Activated naive CD4-positive, alpha-beta T cell treated with anti-CD3 and anti-CD28 coated beads, Interleukin-2, amount 50 U/mL, for 72 hours (primary cell): ENCODE results near the gene NUP37. TPM values are rescaled to one million over a fixed set of nuclear protein-coding genes. Genes with fewer than 3 reads are reported as not detected.

Experiments used
- ATAC-seq, 2 donors: fragments of 150-1000 bp; cut with Tn5 transposase; 2 replicates each; pipeline ENCODE4 v1.10.0; 2021; ENCODE audit warnings: mild to moderate bottlenecking in 2 of 2, moderate library complexity in 2 of 2
- DNase-seq, 2 donors: peaks; one replicate each; pipeline ENCODE4 v3.0.0; 2021 to 2022; ENCODE audit warnings: low spot score in 2 of 2
- H3K27ac Mint-ChIP-seq, 2 donors: one replicate each; pipeline ENCODE4 v1.8.0; 2022; ENCODE audit warnings: mild to moderate bottlenecking in 2 of 2, mixed read lengths in 2 of 2
- H3K36me3 Mint-ChIP-seq, 2 donors: one replicate each; pipeline ENCODE4 v1.8.0; 2022; ENCODE audit warnings: mixed read lengths in 2 of 2
- H3K9me3 Mint-ChIP-seq, 2 donors: one replicate each; pipeline ENCODE4 v1.8.0; 2022; ENCODE audit warnings: mixed read lengths in 2 of 2
- total RNA-seq, 2 donors: library from RNA; stranded (reverse); gene quantifications; one replicate each; pipeline ENCODE4 v1.2.3, GENCODE V29; 2022

Gene NUP37
- total RNA-seq, 2 donors from 2014 or later = 95.8 to 101 TPM

DNA sequence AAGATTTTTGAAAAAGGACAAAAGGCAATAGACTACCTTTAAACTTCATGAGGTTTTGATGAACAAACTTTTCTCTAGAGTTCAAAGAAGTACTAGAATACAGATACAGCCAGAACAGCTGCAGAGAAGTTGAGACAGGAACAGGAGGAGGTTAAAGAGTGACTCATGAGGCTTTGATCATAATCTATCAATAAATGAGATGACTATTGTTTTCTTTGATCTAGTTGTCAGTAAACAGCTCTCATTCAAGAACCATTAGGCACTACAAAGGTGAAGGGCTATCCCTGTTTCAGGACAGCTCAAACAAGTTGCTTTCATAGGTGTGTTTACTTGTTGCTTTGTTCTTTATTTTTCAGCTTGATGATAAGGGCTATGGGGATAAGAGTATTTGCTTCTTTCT lies 60.6 kb downstream of the NUP37 start:
- H3K36me3 Mint-ChIP-seq = peaks cover 37 to 40% of the 10 kb centered on the region in 2 donors
- peaks cover 0 to 4% of the 10 kb centered on the region in 2 donors for H3K9me3 Mint-ChIP-seq
- H3K27ac Mint-ChIP-seq = no peak overlapping the region
- peak; percentile 18 to 81 for ATAC-seq
- no peak for DNase-seq

- no peaks in the 10 kb centered on the region for H3K9me3 Mint-ChIP-seq
- ATAC-seq = no peak
- H3K36me3 Mint-ChIP-seq = peaks cover 32 to 40% of the 10 kb centered on the region in 2 donors
Measured at GRCh38 chr12:102054345-102054744, 65.6 kb downstream of the NUP37 start.

GRCh38 chr12:102053062-102053349 lies 66.9 kb downstream of the NUP37 start:
- H3K36me3 Mint-ChIP-seq = peaks cover 26 to 42% of the 10 kb centered on the region in 2 donors
- no peak for ATAC-seq
- no peaks in the 10 kb centered on the region for H3K9me3 Mint-ChIP-seq

More at GRCh38 chr12:102054345-102054744, 65.6 kb downstream of the NUP37 start:
- no peak for DNase-seq
- H3K27ac Mint-ChIP-seq = no peak overlapping the region

GRCh38 chr12:102052192-102053061 lies 67.5 kb downstream of the NUP37 start:
- H3K36me3 Mint-ChIP-seq = peaks cover 26 to 36% of the 10 kb centered on the region in 2 donors
- ATAC-seq (no peak), DNase-seq (no peak)
- H3K27ac Mint-ChIP-seq = no peak overlapping the region
- no peaks in the 10 kb centered on the region for H3K9me3 Mint-ChIP-seq

More at GRCh38 chr12:102053062-102053349, 66.9 kb downstream of the NUP37 start:
- no peak for DNase-seq
- no peak overlapping the region for H3K27ac Mint-ChIP-seq

- Mint-ChIP-seq H3K27ac (no peak overlapping the region), H3K9me3 (no peaks in the 10 kb centered on the region), H3K36me3 (peaks cover 20 to 31% of the 10 kb centered on the region in 2 donors)
- DNase-seq (no peak), ATAC-seq (peak in 1 of 2 donors; percentile 78)
Measured at GRCh38 chr12:102051431-102051965, 68.4 kb downstream of the NUP37 start.

DNA sequence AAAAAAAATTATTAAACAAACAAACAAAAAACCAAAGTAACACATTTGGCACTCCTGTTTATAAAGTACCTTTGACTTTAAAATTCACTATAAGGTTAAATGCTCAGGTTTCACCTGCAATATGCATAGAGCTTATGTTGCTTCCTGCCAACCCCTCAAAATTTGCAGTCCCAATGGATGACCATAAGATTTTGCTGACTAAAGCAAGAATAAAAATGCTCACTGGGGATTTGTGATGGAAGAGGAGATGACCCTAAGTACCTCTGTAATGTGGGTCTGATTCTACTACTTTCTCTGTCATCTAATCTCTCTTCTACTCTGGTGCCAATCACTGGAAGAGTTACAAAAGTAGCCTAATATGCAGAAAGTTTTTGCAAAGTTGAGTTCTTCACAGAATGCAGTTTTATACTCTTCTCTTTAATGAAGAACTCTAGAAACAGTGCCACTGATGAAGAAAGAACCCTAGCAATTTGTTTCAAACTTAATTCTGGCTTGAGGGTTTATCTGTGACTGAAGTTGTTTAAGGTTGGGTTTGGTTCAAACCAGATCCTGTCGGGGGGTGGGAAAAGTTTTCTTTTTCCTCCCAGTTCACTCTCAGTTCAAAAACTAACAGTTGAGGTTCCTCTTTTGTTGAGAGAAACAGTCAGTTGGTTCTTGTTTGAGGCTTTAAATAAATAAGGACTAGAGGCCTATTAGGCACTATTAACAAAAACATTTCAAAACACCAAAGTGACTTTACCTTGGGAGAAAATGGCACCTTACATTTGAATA lies 69.1 kb downstream of the NUP37 start:
- H3K27ac Mint-ChIP-seq = no peak overlapping the region
- no peaks in the 10 kb centered on the region for H3K9me3 Mint-ChIP-seq
- peaks cover 16 to 24% of the 10 kb centered on the region in 2 donors for H3K36me3 Mint-ChIP-seq
- ATAC-seq (no peak), DNase-seq (no peak)

DNA sequence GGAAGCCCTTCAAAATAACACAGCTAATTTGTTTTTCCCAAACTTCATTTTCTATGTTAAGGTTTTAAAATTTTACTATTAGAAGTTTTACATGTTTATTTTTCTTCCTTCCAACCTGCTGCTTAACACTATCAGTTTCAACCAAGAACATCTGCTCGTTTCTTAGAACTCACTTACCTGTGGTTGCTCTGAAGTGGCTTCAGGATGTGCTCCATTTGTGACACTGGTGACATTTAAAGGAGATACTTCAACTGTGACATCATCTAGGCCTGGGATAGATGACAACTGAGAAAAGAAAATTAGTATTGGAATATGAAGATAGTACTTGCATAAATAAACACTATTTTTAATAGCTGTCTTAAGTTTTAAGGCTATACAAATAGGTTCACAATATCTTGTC lies 76.0 kb downstream of the NUP37 start:
- DNase-seq (no peak), ATAC-seq (peak; percentile 92 to 94)
- Mint-ChIP-seq H3K9me3 (no peaks in the 10 kb centered on the region), H3K36me3 (no peaks in the 10 kb centered on the region), H3K27ac (peak overlapping the region; percentile 42 to 44)

DNA sequence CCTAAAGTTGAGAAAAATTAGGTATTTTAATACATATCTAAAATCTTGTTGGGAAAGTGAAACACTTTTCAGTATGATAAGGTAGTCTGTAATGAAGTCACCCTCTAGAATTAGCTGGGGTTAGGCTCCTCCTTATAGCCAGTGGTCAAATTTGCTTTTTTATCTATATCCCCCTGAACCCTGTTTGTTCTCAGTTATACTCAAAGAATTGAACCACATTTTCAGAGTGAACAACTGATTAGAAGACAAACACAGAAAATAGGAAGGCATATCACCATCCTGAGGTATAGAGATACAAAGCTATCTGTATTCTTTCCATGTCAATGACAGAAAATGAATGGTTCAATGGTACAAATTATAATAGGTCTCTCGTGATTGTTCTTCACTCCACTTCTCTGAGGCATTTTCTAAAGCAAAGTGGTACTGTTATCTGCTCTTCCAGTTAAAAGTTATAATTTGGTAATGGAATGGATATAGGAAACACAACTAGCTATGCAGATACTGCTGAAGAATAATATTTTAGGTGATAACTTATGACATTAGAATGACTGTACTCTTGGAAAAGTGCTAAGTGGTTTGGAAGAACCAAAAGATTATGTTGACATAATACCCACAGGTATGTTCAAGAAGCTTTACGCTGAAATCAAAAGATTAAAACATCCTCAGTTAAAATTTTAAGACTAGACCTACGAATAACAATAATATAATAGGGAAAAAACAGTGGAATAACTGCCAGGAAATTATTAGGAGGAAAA lies 85.7 kb downstream of the NUP37 start:
- H3K36me3 Mint-ChIP-seq = peaks cover 12 to 17% of the 10 kb centered on the region in 2 donors
- H3K27ac Mint-ChIP-seq = no peak overlapping the region
- no peaks in the 10 kb centered on the region for H3K9me3 Mint-ChIP-seq

GRCh38 chr12:102031852-102032251 lies 88.1 kb downstream of the NUP37 start:
- no peak for ATAC-seq

More for the DNA sequence above, 85.7 kb downstream of the NUP37 start:
- no peak for DNase-seq
- ATAC-seq = no peak

DNA sequence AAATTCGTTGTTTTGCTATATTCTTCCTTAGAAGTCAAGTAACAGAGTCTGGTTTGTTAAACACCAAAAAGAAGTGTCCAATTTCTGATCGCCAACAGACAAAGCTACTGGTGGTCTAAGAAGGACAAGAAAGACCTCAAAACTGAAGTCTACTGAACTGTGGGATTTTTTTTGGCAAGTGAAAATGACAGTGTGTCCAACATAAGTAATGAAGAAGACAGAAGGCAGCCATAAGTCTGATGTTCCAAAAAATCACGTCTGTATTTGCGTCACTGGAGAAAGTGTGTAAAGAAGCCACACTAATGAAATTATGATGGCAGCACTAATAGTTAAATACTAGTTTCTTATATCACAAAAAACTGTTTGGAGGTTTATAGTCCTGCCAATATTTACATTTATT lies 90.8 kb downstream of the NUP37 start:
- H3K27ac Mint-ChIP-seq = no peak overlapping the region
- ATAC-seq (no peak), DNase-seq (no peak)
- H3K36me3 Mint-ChIP-seq = peaks cover 0 to 6% of the 10 kb centered on the region in 2 donors
- no peaks in the 10 kb centered on the region for H3K9me3 Mint-ChIP-seq

More at GRCh38 chr12:102031852-102032251, 88.1 kb downstream of the NUP37 start:
- Mint-ChIP-seq H3K27ac (no peak overlapping the region), H3K36me3 (peaks cover 12 to 17% of the 10 kb centered on the region in 2 donors), H3K9me3 (no peaks in the 10 kb centered on the region)
- no peak for DNase-seq

DNA sequence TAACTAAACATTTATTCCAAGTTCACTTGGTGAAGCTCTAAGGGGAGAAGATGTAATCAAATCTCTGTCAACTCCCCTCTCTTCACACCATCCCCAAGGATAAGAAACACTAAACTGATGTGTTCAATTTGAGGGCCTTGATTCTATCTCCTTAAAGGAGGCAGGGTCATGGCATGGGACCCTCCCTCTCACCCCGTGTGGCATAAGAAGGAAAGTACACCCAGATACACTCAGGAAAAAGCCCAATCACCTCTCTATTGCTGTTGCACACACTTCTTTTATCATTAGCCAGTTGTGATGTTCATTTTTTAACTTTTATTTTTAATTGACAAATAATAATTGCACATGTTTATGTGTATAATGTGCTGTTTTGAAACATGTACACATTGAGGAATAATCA lies 93.2 kb downstream of the NUP37 start:
- DNase-seq (no peak), ATAC-seq (no peak)
- no peak overlapping the region for H3K27ac Mint-ChIP-seq
- no peaks in the 10 kb centered on the region for H3K9me3 Mint-ChIP-seq
- H3K36me3 Mint-ChIP-seq = no peaks in the 10 kb centered on the region

- no peak for DNase-seq
- Mint-ChIP-seq H3K27ac (no peak overlapping the region), H3K9me3 (no peaks in the 10 kb centered on the region)
Measured at GRCh38 chr12:102024765-102025164, 95.1 kb downstream of the NUP37 start.

GRCh38 chr12:102023343-102023930 lies 96.5 kb downstream of the NUP37 start:
- no peak overlapping the region for H3K27ac Mint-ChIP-seq
- no peaks in the 10 kb centered on the region for H3K36me3 Mint-ChIP-seq
- no peaks in the 10 kb centered on the region for H3K9me3 Mint-ChIP-seq
- ATAC-seq = no peak
- no peak for DNase-seq

More at GRCh38 chr12:102024765-102025164, 95.1 kb downstream of the NUP37 start:
- ATAC-seq = no peak
- no peaks in the 10 kb centered on the region for H3K36me3 Mint-ChIP-seq
